Right renal pelvis (tissue), 4 donors: ENCODE results near the gene BCR. TPM values are rescaled to one million over a fixed set of nuclear protein-coding genes. Genes with fewer than 3 reads are reported as not detected.

Experiments
- DNase-seq, 4 donors: peaks; one replicate each; pipeline ENCODE4 v3.0.0-alpha.2; 2013; ENCODE audit warnings: low read depth in 4 of 4, low spot score in 3 of 4, missing footprints in 1 of 4
- polyA plus RNA-seq, 4 donors: library from polyadenylated mRNA; unstranded; fragments of 120-200 nt; gene quantifications; one replicate each; pipeline ENCODE4 v1.2.1, GENCODE V29; 2013; ENCODE audit not compliant: insufficient read length in 4 of 4

BCR gene
- polyA plus RNA-seq, 4 donors, result 46.1 to 60.0 (median 51.6) TPM

GRCh38 chr22:23214398-23214797 is 34.1 kb downstream of the BCR start:
- no peak for DNase-seq

GRCh38 chr22:23215294-23216241 is 35.3 kb downstream of the BCR start:
- no peak for DNase-seq

GRCh38 chr22:23216461-23217170 is 36.3 kb downstream of the BCR start:
- DNase-seq, result no peak

- DNase-seq, result no peak
Measured at GRCh38 chr22:23217171-23218052, 37.1 kb downstream of the BCR start.

GRCh38 chr22:23218053-23218866 is 38.0 kb downstream of the BCR start:
- no peak for DNase-seq

GRCh38 chr22:23218867-23219251 is 38.5 kb downstream of the BCR start:
- peak in 1 of 4 donors; percentile 59 for DNase-seq

GRCh38 chr22:23219317-23219716 is 39.0 kb downstream of the BCR start:
- DNase-seq, result no peak

- DNase-seq, result no peak
Measured at GRCh38 chr22:23219822-23220484, 39.6 kb downstream of the BCR start.

- no peak for DNase-seq
Measured at GRCh38 chr22:23220485-23221350, 40.4 kb downstream of the BCR start.

- DNase-seq, result no peak
Measured at GRCh38 chr22:23221351-23221804, 41.1 kb downstream of the BCR start.

GRCh38 chr22:23222033-23222792 is 41.9 kb downstream of the BCR start:
- no peak for DNase-seq

- no peak for DNase-seq
Measured at GRCh38 chr22:23222793-23223568, 42.7 kb downstream of the BCR start.

GRCh38 chr22:23223569-23224317 is 43.4 kb downstream of the BCR start:
- no peak for DNase-seq

- DNase-seq, result no peak
Measured at GRCh38 chr22:23224846-23225245, 44.5 kb downstream of the BCR start.

- DNase-seq, result no peak
Measured at GRCh38 chr22:23225337-23225723, 45.0 kb downstream of the BCR start.
